HFFc6 (cell line): ENCODE data around the gene ZBTB8OS. TPM values are rescaled to one million over a fixed set of nuclear protein-coding genes. Genes with fewer than 3 reads are reported as not detected.

Experiments used
- DNase-seq: peaks from one replicate; pipeline ENCODE4 v3.0.0-alpha.2; 2018
- H3K27ac Mint-ChIP-seq: 2 replicates; pipeline ENCODE4 v1.8.0; 2020; ENCODE audit warnings: mild to moderate bottlenecking, mixed read lengths
- H3K27me3 Mint-ChIP-seq: 2 replicates; pipeline ENCODE4 v1.8.0; 2021; ENCODE audit warnings: mild to moderate bottlenecking, moderate library complexity, mixed read lengths; ENCODE audit not compliant: insufficient read depth
- H3K36me3 Mint-ChIP-seq: 2 replicates; pipeline ENCODE4 v1.8.0; 2021; ENCODE audit warnings: low read depth, mixed read lengths
- H3K4me1 Mint-ChIP-seq: 2 replicates; pipeline ENCODE4 v1.8.0; 2020; ENCODE audit warnings: low read depth, mixed read lengths
- H3K4me3 Mint-ChIP-seq: 2 replicates; pipeline ENCODE4 v1.8.0; 2020; ENCODE audit warnings: mild to moderate bottlenecking, moderate library complexity, mixed read lengths
- H3K9me3 Mint-ChIP-seq: 2 replicates; pipeline ENCODE4 v1.8.0; 2020; ENCODE audit warnings: mild to moderate bottlenecking, mixed read lengths
- total RNA-seq, 6 experiments: library from RNA; stranded (reverse); fragmentation: NEBNext Ultra II Directional; extraction: Animal tissue kit (Norgen Biotek cat#: 25700); gene quantifications; 2 replicates in 1 of 6; 3 replicates in 5 of 6; pipeline ENCODE4 v1.2.3, GENCODE V29; 2021
- TF ChIP-seq, protein P1 (sequence below): fragments of 200-600 bp; sonication (generic); IDR thresholded peaks from 2 replicates; pipeline ENCODE4 v1.5.0; 2021; ENCODE audit warnings: antibody characterized with exemption, mild to moderate bottlenecking

The ZBTB8OS gene
- total RNA-seq, 6 experiments from 2014 or later, result 44.9 to 52.7 (median 47.4) TPM

DNA sequence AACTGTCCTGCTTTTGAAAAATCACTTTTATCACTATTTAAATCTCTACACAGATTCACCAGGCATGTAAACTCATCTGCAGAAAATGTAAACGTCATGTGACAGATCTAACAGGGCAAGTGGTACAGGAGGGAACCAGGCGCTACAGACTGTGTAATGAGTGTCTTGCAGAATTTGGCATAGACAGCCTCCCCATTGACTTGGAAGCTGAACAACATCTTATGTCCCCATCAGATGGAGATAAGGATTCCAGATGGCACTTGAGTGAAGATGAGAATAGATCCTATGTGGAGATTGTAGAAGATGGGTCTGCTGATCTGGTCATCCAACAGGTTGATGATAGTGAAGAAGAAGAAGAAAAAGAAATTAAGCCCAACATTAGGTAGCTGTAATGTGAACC is 50.3 kb downstream of the ZBTB8OS start:
- Mint-ChIP-seq H3K9me3 (no peaks in the 10 kb centered on the region), H3K4me1 (no peaks in the 10 kb centered on the region), H3K36me3 (peaks cover 4% of the 10 kb centered on the region; the same call in 1 of the 2 replicates), H3K4me3 (no peak overlapping the region), H3K27ac (no peak overlapping the region), H3K27me3 (no peaks in the 10 kb centered on the region)
- DNase-seq, result no peak
- TF ChIP-seq, protein P1, sequence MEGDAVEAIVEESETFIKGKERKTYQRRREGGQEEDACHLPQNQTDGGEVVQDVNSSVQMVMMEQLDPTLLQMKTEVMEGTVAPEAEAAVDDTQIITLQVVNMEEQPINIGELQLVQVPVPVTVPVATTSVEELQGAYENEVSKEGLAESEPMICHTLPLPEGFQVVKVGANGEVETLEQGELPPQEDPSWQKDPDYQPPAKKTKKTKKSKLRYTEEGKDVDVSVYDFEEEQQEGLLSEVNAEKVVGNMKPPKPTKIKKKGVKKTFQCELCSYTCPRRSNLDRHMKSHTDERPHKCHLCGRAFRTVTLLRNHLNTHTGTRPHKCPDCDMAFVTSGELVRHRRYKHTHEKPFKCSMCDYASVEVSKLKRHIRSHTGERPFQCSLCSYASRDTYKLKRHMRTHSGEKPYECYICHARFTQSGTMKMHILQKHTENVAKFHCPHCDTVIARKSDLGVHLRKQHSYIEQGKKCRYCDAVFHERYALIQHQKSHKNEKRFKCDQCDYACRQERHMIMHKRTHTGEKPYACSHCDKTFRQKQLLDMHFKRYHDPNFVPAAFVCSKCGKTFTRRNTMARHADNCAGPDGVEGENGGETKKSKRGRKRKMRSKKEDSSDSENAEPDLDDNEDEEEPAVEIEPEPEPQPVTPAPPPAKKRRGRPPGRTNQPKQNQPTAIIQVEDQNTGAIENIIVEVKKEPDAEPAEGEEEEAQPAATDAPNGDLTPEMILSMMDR, result no peak

DNA sequence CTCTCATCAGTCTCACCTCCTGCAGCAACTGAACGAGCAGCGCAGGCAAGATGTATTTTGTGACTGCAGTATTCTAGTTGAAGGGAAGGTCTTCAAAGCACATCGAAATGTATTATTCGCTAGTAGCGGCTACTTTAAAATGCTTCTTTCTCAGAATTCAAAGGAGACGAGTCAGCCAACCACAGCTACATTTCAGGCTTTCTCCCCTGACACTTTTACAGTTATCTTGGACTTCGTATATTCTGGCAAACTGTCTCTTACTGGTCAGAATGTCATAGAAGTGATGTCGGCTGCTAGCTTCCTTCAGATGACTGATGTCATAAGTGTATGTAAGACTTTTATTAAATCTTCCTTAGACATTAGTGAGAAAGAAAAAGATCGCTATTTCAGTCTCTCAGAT is 57.4 kb downstream of the ZBTB8OS start:
- H3K4me3 Mint-ChIP-seq, result no peak overlapping the region
- TF ChIP-seq, protein P1, result no peak
- H3K4me1 Mint-ChIP-seq, result peaks cover 6% of the 10 kb centered on the region; the same call in 1 of the 2 replicates
- H3K9me3 Mint-ChIP-seq, result no peaks in the 10 kb centered on the region
- H3K27me3 Mint-ChIP-seq, result no peaks in the 10 kb centered on the region
- no peak overlapping the region for H3K27ac Mint-ChIP-seq
- peaks cover 14% of the 10 kb centered on the region for H3K36me3 Mint-ChIP-seq
- DNase-seq, result peak; percentile 15

DNA sequence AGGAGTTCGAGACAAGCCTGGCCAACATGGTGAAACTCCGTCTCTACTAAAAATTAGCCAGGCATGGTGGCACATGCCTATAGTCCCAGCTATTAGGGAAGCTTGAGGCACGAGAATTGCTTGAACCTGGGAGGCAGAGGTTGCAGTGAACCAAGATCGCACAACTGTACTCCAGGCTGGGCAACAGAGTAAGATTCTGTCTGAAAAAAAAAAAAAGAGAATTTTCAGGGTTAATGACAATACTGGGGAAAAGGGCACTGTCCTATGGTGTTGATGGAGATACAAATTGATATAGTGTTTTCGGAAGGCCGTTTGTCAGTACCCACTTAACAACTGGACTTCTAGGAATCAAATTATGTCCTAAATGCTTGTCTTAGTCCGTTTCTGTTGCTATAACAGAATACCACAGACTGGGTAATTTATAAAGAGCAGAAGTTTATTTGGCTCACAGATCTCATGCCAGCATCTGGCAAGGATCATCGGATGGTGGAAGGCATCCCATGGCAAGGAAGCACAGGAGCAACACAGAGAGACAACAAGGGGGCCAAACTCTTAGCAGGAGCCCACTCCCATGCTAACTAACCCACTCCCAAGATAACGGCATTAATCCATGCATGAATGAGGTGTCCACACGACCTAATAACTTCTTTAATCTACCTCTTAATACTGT is 69.9 kb downstream of the ZBTB8OS start:
- Mint-ChIP-seq H3K36me3 (no peaks in the 10 kb centered on the region), H3K4me3 (no peak overlapping the region), H3K9me3 (no peaks in the 10 kb centered on the region), H3K27me3 (no peaks in the 10 kb centered on the region; the same call in none of the 2 replicates), H3K27ac (no peak overlapping the region), H3K4me1 (no peaks in the 10 kb centered on the region)
- TF ChIP-seq, protein P1, result no peak
- DNase-seq, result no peak

Other genes with a start within 250 kb of the ZBTB8OS start
- gene ZBTB8B, start 185.5 kb downstream of the ZBTB8OS start, total RNA-seq, result not detected
- 1 to 10 TPM; 4.4 to 6.8 (median 5.6) TPM for gene ZBTB8A, start 111.1 kb downstream of the ZBTB8OS start, total RNA-seq
- gene RBBP4, start 658 bp upstream of the ZBTB8OS start, total RNA-seq, result 100 to 1,000 TPM; 108 to 137 (median 124) TPM
- gene SYNC, start 52.2 kb upstream of the ZBTB8OS start, total RNA-seq, result 10 to 100 TPM; 40.8 to 51.1 (median 48.1) TPM
- gene YARS1, start 166.8 kb upstream of the ZBTB8OS start, total RNA-seq, result 100 to 1,000 TPM in 4 of 6 experiments, 10 to 100 TPM in 2; 92.5 to 122 (median 107) TPM
- 10 to 100 TPM; 20.0 to 24.9 (median 21.6) TPM for gene S100PBP, start 167.1 kb upstream of the ZBTB8OS start, total RNA-seq
- under 1 TPM; 0.28 to 0.90 (median 0.58) TPM for gene FNDC5, start 220.4 kb upstream of the ZBTB8OS start, total RNA-seq
- gene HPCA, start 235.9 kb upstream of the ZBTB8OS start, total RNA-seq, result under 1 TPM in 1 of 6 experiments, not detected in 5; 0.23 TPM